Astrocyte of the cerebellum (primary cell): Measurements from ENCODE around the gene RBP5.

ENCODE experiments used
- DNase-seq: peaks from one replicate; pipeline ENCODE4 v3.0.0-alpha.2; 2011; ENCODE audit warnings: low read depth
- H3K4me3 ChIP-seq: 2 replicates; pipeline ENCODE4 v1.5.1; 2011; ENCODE audit warnings: mild to moderate bottlenecking, low read depth, low read length, moderate library complexity
- CTCF ChIP-seq: IDR thresholded peaks from 2 replicates; pipeline ENCODE4 v1.5.1; 2012; ENCODE audit warnings: low read length, low read depth, moderate library complexity, mild to moderate bottlenecking; ENCODE audit errors: missing control alignments
- in situ Hi-C: cut with HindIII; loops from 2 replicates; pipeline ENCODE4 v1.10.0; 2017; ENCODE audit warnings: low sequenced_read_pairs

RBP5 gene

GRCh38 chr12:7128681-7129286, at the start of gene RBP5:
RBP5 (minus strand) TSS chr12:7128889; CDS start chr12:7128775, 114 bp downstream.
- in situ Hi-C loops: no loop called here
- peak within 1 kb of the TSS; percentile 73 for H3K4me3 ChIP-seq

GRCh38 chr12:7178481-7178880, 49.8 kb upstream of the RBP5 start:
- H3K4me3 ChIP-seq: no peak overlapping the region
- no peak for DNase-seq
- in situ Hi-C loops: no loop called here
- no peak for TF ChIP-seq CTCF

More at GRCh38 chr12:7128681-7129286, at the start of gene RBP5:
- no peak for DNase-seq
- TF ChIP-seq CTCF: no peak

- no peak for TF ChIP-seq CTCF
- no peak overlapping the region for H3K4me3 ChIP-seq
- in situ Hi-C loops: no loop called here
- DNase-seq: no peak
These were observed 47.9 kb upstream of the RBP5 start for GRCh38 chr12:7176595-7176994.

- no peak for TF ChIP-seq CTCF
- no peak overlapping the region for H3K4me3 ChIP-seq
- no peak for DNase-seq
- in situ Hi-C loops: no loop called here
These were observed 46.8 kb upstream of the RBP5 start for GRCh38 chr12:7175493-7175892.

- no peak for DNase-seq
- no peak for TF ChIP-seq CTCF
- no peak overlapping the region for H3K4me3 ChIP-seq
- in situ Hi-C loops: no loop called here
These were observed 43.2 kb upstream of the RBP5 start for GRCh38 chr12:7171854-7172253.

- TF ChIP-seq CTCF: no peak
- in situ Hi-C loops: no loop called here
- H3K4me3 ChIP-seq: no peak overlapping the region
- DNase-seq: no peak
These were observed 41.3 kb upstream of the RBP5 start for GRCh38 chr12:7169951-7170350.
